Loucy (cell line): ENCODE results near the gene EFEMP1.

Experiments
- H2AFZ ChIP-seq: fragments of 200-600 bp; sonication (generic); 2 replicates; pipeline ENCODE4 v1.6.0; 2016; ENCODE audit warnings: antibody characterized with exemption, mild to moderate bottlenecking, low read length, moderate library complexity
- H3F3A ChIP-seq: fragments of 200-600 bp; 2 replicates; pipeline ENCODE4 v1.6.0; 2016; ENCODE audit warnings: antibody characterized with exemption, low read depth, mild to moderate bottlenecking
- H3K27me3 ChIP-seq: fragments of 200-600 bp; sonication (generic); 2 replicates; pipeline ENCODE4 v1.6.1; 2014; ENCODE audit warnings: low read length, mild to moderate bottlenecking; ENCODE audit not compliant: insufficient read depth, poor library complexity, severe bottlenecking
- H3K36me3 ChIP-seq: fragments of 200-600 bp; sonication (generic); 2 replicates; pipeline ENCODE4 v1.6.1; 2016; ENCODE audit warnings: low read length; ENCODE audit not compliant: insufficient read depth
- H3K4me1 ChIP-seq: fragments of 200-600 bp; sonication (generic); 2 replicates; pipeline ENCODE4 v1.5.1; 2014; ENCODE audit warnings: low read length, mild to moderate bottlenecking; ENCODE audit not compliant: insufficient read depth, poor library complexity, severe bottlenecking
- H3K4me2 ChIP-seq: fragments of 200-600 bp; sonication (generic); 2 replicates; pipeline ENCODE4 v1.6.0; 2014; ENCODE audit warnings: antibody characterized with exemption, low read length, low read depth, mild to moderate bottlenecking; ENCODE audit not compliant: poor library complexity, severe bottlenecking
- H3K4me3 ChIP-seq: fragments of 200-600 bp; sonication (generic); 2 replicates; pipeline ENCODE4 v1.5.1; 2014; ENCODE audit warnings: low read length, mild to moderate bottlenecking, mixed read lengths; ENCODE audit not compliant: poor library complexity, severe bottlenecking
- H3K79me2 ChIP-seq: fragments of 200-600 bp; sonication (generic); 2 replicates; pipeline ENCODE4 v1.6.1; 2014; ENCODE audit warnings: low read length; ENCODE audit not compliant: insufficient read depth
- H3K9ac ChIP-seq: fragments of 200-600 bp; sonication (generic); 2 replicates; pipeline ENCODE4 v1.6.0; 2014; ENCODE audit warnings: mild to moderate bottlenecking, low read depth, low read length, moderate library complexity; ENCODE audit not compliant: poor library complexity, severe bottlenecking
- H3K9me2 ChIP-seq: fragments of 200-600 bp; sonication (generic); replicated peaks from 2 replicates; pipeline ENCODE4 v1.6.1; 2016; ENCODE audit warnings: low read depth, low read length, mixed read lengths
- H3K9me3 ChIP-seq: fragments of 200-600 bp; sonication (generic); 2 replicates; pipeline ENCODE4 v1.6.1; 2014; ENCODE audit warnings: mild to moderate bottlenecking, antibody characterized with exemption, low read length, low read depth; ENCODE audit not compliant: insufficient read depth
- H4K20me1 ChIP-seq: fragments of 200-600 bp; sonication (generic); 2 replicates; pipeline ENCODE4 v1.6.0; 2014; ENCODE audit warnings: antibody characterized with exemption, low read length, mild to moderate bottlenecking; ENCODE audit not compliant: insufficient read depth, poor library complexity, severe bottlenecking
- CTCF ChIP-seq: fragments of 200-600 bp; sonication (generic); conservative IDR thresholded peaks from 2 replicates; pipeline ENCODE4 v1.5.1; 2014; ENCODE audit warnings: mild to moderate bottlenecking, antibody characterized with exemption, low read length
- EZH2phosphoT487 ChIP-seq: fragments of 200-600 bp; IDR thresholded peaks from 2 replicates; pipeline ENCODE4 v1.6.1; 2018; ENCODE audit warnings: antibody characterized with exemption, mild to moderate bottlenecking, moderate library complexity, borderline replicate concordance

EFEMP1 gene

GRCh38 chr2:55922291-55922907 is 1.2 kb downstream of the EFEMP1 start:
- Histone ChIP-seq H3K9ac (no peak overlapping the region), H3K27me3 (no peaks in the 10 kb centered on the region), H2AFZ (peak overlapping the region; percentile 47; the same call in 1 of the 2 replicates)

DNA sequence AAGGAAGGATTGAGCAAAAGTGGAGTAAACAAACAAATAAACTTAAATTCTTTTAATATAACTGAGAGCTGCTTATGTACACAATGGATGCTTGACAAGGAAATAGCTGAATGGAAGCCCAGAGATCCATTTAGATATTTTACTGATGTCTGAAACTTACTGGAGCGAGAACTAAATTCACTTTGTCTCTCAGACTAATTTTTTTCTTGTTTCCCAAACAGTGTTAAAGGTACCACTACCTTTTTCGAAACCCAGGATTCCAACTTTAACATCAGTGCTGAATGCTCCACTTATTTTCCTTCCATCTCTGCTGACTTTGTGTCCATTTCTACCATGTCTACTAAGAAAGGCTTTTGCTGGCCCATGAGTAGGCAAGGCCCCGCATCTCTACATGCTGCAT is 4.0 kb downstream of the EFEMP1 start:
- Histone ChIP-seq H4K20me1 (no peaks in the 10 kb centered on the region), H3K27me3 (no peaks in the 10 kb centered on the region), H3K9me3 (no peaks in the 10 kb centered on the region), H3K4me3 (no peak overlapping the region), H3K4me2 (no peak overlapping the region), H3K79me2 (no peaks in the 10 kb centered on the region), H3K4me1 (no peaks in the 10 kb centered on the region), H3K9ac (no peak overlapping the region), H3K36me3 (no peaks in the 10 kb centered on the region), H3K9me2 (no peaks in the 10 kb centered on the region), H2AFZ (no peak overlapping the region), H3F3A (no peaks in the 10 kb centered on the region)
- TF ChIP-seq CTCF (no peak), EZH2phosphoT487 (no peak)

More at GRCh38 chr2:55922291-55922907, 1.2 kb downstream of the EFEMP1 start:
- H3K4me3 ChIP-seq, result no peak overlapping the region
- no peaks in the 10 kb centered on the region for H3F3A ChIP-seq
- no peaks in the 10 kb centered on the region for H3K9me3 ChIP-seq
- no peaks in the 10 kb centered on the region for H3K36me3 ChIP-seq
- no peaks in the 10 kb centered on the region for H3K4me1 ChIP-seq
- TF ChIP-seq CTCF (no peak), EZH2phosphoT487 (no peak)
- H3K79me2 ChIP-seq, result no peaks in the 10 kb centered on the region
- H4K20me1 ChIP-seq, result no peaks in the 10 kb centered on the region
- H3K4me2 ChIP-seq, result no peak overlapping the region
- no peaks in the 10 kb centered on the region for H3K9me2 ChIP-seq

DNA sequence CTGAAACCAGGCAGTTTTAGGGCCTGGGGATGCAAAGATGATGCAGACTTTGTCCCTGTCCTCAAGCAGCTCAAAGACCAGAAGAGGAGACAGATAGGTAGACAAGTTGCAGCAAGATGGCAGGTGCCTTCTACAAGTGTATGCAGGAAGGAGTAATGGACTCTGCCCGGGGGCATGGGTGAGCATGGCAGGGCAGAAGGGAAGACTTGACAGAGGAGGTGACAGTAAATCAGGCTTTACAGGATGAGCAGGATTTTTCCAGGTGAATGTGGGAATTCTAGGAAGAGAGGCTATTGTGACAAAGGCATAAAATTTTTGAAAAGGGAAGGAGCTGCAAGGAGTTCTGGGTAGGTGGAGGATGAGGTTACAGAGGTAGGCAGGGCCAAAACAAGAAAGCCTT is 4.7 kb downstream of the EFEMP1 start:
- H3K9me2 ChIP-seq, result no peaks in the 10 kb centered on the region
- H4K20me1 ChIP-seq, result no peaks in the 10 kb centered on the region
- TF ChIP-seq EZH2phosphoT487 (no peak), CTCF (no peak)
- H2AFZ ChIP-seq, result no peak overlapping the region
- no peaks in the 10 kb centered on the region for H3K79me2 ChIP-seq
- no peak overlapping the region for H3K9ac ChIP-seq
- H3K27me3 ChIP-seq, result no peaks in the 10 kb centered on the region
- no peaks in the 10 kb centered on the region for H3K36me3 ChIP-seq
- no peak overlapping the region for H3K4me2 ChIP-seq
- H3F3A ChIP-seq, result no peaks in the 10 kb centered on the region
- no peak overlapping the region for H3K4me3 ChIP-seq
- H3K9me3 ChIP-seq, result no peaks in the 10 kb centered on the region
- H3K4me1 ChIP-seq, result no peaks in the 10 kb centered on the region
